Activated CD4-positive, alpha-beta T cell treated with anti-CD3 and anti-CD28 coated beads, Interleukin-2, Interleukin-6, amounts not matched to agents 100 ng/mL and 50 ng/mL, durations not matched to agents 16 hours and 8 hours (primary cell): Measurements from ENCODE around the gene CYB561.

Experiments
- DNase-seq: peaks from one replicate; pipeline ENCODE4 v3.0.0-alpha.2; 2020

The CYB561 gene

DNA sequence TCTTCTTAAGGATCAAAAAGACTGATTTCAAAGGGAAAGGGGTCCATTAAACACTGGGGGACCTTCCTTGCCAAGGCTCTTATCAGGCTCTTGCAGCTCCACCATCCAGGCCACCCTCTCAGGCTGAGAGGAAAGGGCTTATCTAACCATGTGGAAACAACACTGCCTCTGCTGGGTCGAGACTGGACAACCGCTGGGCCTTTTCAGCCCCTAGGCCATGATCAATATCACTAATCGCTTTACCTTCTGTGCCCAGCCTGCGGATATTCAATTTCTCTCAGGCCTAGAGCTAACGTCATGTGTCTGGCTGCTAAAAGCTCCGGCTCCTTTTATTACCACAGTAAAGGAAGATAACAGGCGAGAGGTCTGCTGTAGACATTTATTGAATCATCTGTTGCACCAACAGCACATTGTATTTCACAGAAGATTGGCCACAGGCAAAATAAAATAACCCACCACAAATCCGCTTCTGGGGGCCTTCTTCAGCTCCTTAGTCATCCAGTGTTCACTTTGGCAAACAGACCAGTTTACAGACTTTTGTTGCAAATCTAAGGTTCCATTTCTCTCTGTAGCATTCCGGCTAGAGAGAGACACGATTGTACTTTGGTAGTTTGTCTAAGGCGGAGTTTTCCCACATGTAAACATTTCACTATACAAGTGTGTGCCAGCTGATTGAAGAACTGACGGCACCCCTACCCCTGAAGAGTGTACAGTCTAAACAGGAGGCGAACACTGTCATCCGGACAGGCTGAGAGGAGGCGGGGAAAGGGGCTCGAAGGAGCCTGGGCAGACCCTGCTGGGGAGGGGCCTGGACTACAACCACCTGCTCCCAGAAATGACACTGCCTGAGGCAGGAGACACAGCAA, 13.9 kb downstream of the CYB561 start:
- DNase-seq, result no peak

GRCh38 chr17:63431618-63431938, 14.5 kb downstream of the CYB561 start:
- DNase-seq, result no peak

GRCh38 chr17:63430223-63430622, 15.9 kb downstream of the CYB561 start:
- DNase-seq, result no peak

DNA sequence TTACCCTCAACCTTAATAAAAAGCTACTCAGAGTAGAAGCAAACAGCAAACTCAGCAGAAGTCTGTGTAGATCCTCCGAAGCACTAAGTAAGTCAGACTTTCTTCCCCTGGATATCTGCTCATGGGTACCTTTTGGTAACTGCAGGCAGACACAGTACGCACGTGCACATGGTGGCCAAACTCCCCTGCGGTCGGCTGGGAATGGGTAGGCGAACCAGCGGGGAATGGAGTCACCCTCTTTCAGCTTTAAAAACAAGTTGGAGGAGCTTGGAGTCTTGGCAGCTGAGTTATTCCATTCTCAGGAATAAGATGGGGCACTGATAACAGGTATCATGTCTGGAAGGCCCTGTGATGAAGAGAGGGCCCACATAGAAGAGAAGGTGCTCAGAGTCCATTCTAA, 16.3 kb downstream of the CYB561 start:
- DNase-seq, result no peak

DNA sequence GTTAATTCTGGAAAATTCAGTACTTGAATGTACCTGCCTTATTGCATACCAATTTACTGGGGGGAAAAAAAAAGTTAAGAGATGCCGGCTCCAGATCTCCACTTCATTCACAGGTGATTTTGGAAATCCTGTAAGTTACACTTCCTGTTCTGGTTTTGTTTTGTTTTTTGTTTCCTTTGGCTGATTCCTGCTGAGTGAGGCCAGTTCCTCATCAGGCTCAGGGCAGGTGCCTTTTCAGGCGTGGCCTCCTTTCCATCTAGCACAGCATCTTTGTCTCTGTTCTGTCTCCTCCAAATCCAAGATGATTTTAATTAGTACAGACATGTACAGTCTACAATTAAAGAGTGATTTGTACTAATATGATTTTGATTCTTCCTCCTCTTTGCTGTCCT, 19.2 kb downstream of the CYB561 start:
- DNase-seq, result no peak

DNA sequence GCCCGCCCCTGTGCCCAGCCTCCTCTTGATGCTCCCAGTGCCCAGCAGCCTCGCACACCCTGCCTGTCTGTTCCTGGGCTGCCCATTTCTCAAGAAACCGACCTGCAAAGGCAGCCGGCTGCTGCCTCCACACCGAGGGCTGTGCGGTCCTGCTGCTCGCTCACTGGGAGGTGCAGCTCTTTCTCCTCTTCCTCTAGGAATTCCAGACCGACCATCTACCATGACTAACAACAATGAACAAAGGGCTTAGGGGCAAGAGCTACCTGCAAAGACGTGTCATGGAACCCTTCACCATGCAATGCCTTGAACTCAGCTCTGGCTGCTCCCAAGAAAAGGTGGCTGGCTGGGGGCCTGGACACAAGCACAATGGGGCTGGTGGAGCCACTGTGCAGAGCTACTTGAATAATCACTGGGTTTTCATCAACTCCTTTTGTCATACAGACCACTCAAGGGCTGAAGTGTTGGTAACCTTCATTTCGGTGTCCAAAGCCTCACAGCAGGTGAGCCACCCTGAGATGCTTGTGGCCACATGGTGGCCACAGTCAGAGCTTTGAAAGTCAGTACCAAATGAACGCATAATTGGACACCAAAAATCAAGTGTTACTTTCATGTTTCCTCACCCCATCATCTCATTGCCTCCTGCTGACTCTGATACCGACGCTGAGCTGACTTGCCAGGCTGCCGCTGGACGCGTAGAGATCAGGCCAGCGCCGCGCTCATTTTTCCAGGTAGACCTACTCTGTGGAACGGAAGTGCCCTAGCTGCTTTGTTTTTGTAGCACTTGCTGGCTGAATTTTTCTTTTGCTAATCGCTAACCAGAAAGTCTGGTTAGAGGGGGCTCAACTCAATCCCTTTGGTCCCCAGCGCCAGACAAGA, 19.8 kb downstream of the CYB561 start:
- DNase-seq, result no peak

DNA sequence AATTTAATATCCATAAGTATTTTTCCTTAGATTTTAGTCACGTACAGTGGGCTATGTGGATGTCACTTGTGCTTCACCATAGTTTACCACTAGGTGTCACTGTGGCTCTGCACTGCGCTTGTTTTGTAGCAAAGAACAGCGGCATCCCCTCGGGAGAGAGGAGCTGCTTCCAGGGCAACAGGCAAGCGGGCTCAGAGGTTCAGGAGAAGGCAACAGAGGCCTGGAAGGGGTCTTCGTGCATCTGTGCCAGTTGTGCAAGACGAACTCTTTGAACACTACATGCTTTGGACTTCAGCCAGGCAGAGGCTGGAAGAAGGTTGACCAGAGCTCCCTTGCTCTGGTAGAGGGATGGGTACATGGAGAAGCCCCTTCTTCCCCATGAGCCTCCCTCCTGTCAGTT, 20.6 kb downstream of the CYB561 start:
- peak; percentile 81 for DNase-seq

DNA sequence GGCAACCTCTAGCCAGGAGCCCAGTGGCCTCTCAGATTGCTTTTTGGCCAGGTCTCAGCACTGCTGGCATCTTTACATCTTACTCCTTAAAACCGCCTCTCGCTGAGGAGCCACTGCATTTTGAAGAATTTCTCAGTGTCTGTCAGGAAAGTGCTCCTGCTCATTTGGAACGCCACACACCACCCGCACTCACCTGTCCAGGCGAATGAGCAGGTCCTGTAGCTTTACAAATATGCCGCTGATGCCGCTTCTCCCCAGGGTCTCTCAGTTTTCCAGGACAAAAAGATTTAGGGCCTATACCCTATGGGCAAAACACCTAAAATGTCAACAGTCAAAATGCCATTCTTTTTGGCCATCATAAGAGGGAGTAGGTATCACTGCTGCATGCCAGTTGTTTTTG, 22.1 kb downstream of the CYB561 start:
- DNase-seq, result no peak

- no peak for DNase-seq
Observed at GRCh38 chr17:63423251-63423950, 22.7 kb downstream of the CYB561 start.

GRCh38 chr17:63421681-63422645, 24.1 kb downstream of the CYB561 start:
- no peak for DNase-seq

- no peak for DNase-seq
Observed at GRCh38 chr17:63420868-63421680, 25.0 kb downstream of the CYB561 start.

GRCh38 chr17:63419949-63420867, 25.9 kb downstream of the CYB561 start:
- DNase-seq, result peak; percentile 36

DNA sequence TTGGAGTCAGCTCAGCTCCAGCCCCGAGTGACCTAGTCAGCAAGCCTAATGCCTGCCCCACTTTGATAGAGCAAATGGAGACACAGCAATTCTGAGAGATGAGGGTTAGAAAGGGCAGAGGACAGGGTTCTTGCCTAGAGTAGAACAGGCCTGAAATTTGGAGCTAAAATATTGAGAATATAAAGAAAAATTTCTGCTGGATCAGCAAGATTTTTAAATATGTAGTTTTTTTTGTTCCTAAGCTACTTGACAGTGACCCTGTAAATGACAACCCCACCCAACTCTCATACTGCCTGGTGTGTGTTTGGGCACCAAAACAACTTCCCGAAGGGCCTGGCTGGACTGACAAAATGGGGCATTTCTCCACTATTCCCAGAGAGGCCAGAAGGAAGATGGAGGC, 26.7 kb downstream of the CYB561 start:
- no peak for DNase-seq

- DNase-seq, result no peak
Observed at GRCh38 chr17:63418540-63418939, 27.6 kb downstream of the CYB561 start.

DNA sequence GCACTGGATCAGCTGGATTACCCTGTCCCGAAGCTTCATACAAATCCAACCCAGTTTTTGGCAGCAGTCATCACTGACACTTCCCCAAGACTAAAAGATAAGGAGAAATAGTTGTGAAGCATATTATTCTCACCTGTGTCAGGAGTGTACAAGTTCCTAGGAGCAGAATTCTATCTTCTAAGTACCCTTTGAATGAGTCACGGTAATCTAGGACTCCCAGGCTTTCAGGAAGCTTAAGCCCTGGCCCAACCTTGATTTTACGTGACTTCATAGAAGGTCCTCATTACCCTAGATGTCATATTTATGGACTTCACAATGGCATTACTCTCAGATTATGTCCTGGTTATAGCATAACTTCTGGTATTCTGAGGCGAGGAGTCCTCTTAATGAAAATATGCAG, 31.9 kb downstream of the CYB561 start:
- DNase-seq, result no peak

DNA sequence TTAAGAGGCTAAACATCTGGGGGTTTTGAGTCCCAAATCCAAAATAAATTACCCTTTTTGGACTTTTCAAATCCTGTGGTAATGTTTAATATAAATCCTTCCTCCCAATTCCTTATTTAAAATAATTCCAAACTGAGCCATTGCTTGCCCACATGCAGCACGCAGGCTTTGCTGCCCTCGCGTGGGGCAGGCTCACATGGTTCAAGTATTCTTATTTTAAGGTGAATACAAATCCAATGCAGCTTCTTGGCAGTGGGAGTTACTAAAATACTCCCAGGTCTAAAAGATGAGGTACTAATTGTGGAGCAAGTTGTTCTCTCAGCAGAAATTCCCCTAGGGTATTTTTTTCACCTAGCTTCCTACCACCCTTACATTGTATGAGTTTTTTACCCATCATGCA, 33.0 kb downstream of the CYB561 start:
- no peak for DNase-seq

- DNase-seq, result no peak
Observed at GRCh38 chr17:63412234-63412633, 33.9 kb downstream of the CYB561 start.

- no peak for DNase-seq
Observed at GRCh38 chr17:63407741-63408330, 38.3 kb downstream of the CYB561 start.

GRCh38 chr17:63406689-63407330, 39.3 kb downstream of the CYB561 start:
- DNase-seq, result peak; percentile 84
